Immature natural killer cell (primary cell): ENCODE measurements around the gene FAAP100. TPM values are rescaled to one million over a fixed set of nuclear protein-coding genes. Genes with fewer than 3 reads are reported as not detected.

Experiments used
- DNase-seq, 3 donors: peaks; one replicate each; pipeline ENCODE4 v3.0.0; 2022; ENCODE audit warnings: mixed read lengths in 1 of 3
- H3K27ac Mint-ChIP-seq, 6 donors: one replicate each; pipeline ENCODE4 v1.8.0; 2020; ENCODE audit warnings: mixed read lengths in 6 of 6, mild to moderate bottlenecking in 5 of 6, inconsistent platforms in 4 of 6, moderate library complexity in 3 of 6
- H3K27me3 Mint-ChIP-seq, 3 donors: one replicate each; pipeline ENCODE4 v1.8.0; 2020 to 2021; ENCODE audit warnings: low read depth in 3 of 3, mild to moderate bottlenecking in 3 of 3, mixed read lengths in 3 of 3, moderate library complexity in 3 of 3, inconsistent platforms in 1 of 3
- H3K36me3 Mint-ChIP-seq, 3 donors: one replicate each; pipeline ENCODE4 v1.8.0; 2020; ENCODE audit warnings: mixed read lengths in 3 of 3, inconsistent platforms in 2 of 3, mild to moderate bottlenecking in 2 of 3
- H3K4me1 Mint-ChIP-seq, 2 donors: one replicate each; pipeline ENCODE4 v1.8.0; 2020; ENCODE audit warnings: inconsistent platforms in 2 of 2, mild to moderate bottlenecking in 2 of 2, mixed read lengths in 2 of 2, moderate library complexity in 1 of 2
- H3K4me3 Mint-ChIP-seq, 5 donors: one replicate each; pipeline ENCODE4 v1.8.0; 2020; ENCODE audit warnings: mild to moderate bottlenecking in 5 of 5, mixed read lengths in 5 of 5, inconsistent platforms in 3 of 5, moderate library complexity in 3 of 5
- H3K9me3 Mint-ChIP-seq, 6 donors: one replicate each; pipeline ENCODE4 v1.8.0; 2020; ENCODE audit warnings: mild to moderate bottlenecking in 6 of 6, mixed read lengths in 6 of 6, inconsistent platforms in 4 of 6, moderate library complexity in 3 of 6
- polyA plus RNA-seq, 3 donors: library from polyadenylated mRNA; unstranded; fragments of 300-500 nt; fragmentation: Illumina TruSeq; gene quantifications; one replicate each; pipeline ENCODE4 v1.2.3, GENCODE V29; 2021

The FAAP100 gene
- polyA plus RNA-seq, 3 donors from 2014 or later = 11.4 to 25.0 (median 14.5) TPM

GRCh38 chr17:81581758-81582157, 29.6 kb upstream of the FAAP100 start:
- no peak overlapping the region for H3K27ac Mint-ChIP-seq
- no peak overlapping the region for H3K4me3 Mint-ChIP-seq
- peaks cover 3 to 31% (median 3%) of the 10 kb centered on the region in 3 donors for H3K36me3 Mint-ChIP-seq
- peaks cover 0 to 4% (median 3%) of the 10 kb centered on the region in 3 donors for H3K27me3 Mint-ChIP-seq
- DNase-seq = no peak
- peaks cover 4 to 6% of the 10 kb centered on the region in 2 donors for H3K4me1 Mint-ChIP-seq
- H3K9me3 Mint-ChIP-seq = no peaks in the 10 kb centered on the region

- Mint-ChIP-seq H3K27ac (no peak overlapping the region), H3K9me3 (no peaks in the 10 kb centered on the region), H3K4me3 (no peak overlapping the region), H3K4me1 (peaks cover 4 to 6% of the 10 kb centered on the region in 2 donors), H3K36me3 (peaks cover 0 to 28% (median 3%) of the 10 kb centered on the region in 3 donors), H3K27me3 (peaks cover 0 to 4% (median 0%) of the 10 kb centered on the region in 3 donors)
- DNase-seq = no peak
These were observed 28.3 kb upstream of the FAAP100 start for GRCh38 chr17:81580481-81580880.

- H3K27ac Mint-ChIP-seq = peak overlapping the region in 3 of 6 donors; percentile 1 to 69 (median 50)
- peaks cover 0 to 28% (median 3%) of the 10 kb centered on the region in 3 donors for H3K36me3 Mint-ChIP-seq
- H3K27me3 Mint-ChIP-seq = peaks cover 0 to 4% (median 0%) of the 10 kb centered on the region in 3 donors
- no peak overlapping the region for H3K4me3 Mint-ChIP-seq
- peaks cover 4 to 6% of the 10 kb centered on the region in 2 donors for H3K4me1 Mint-ChIP-seq
- no peaks in the 10 kb centered on the region for H3K9me3 Mint-ChIP-seq
- no peak for DNase-seq
These were observed 27.7 kb upstream of the FAAP100 start for GRCh38 chr17:81579821-81580321.

GRCh38 chr17:81579298-81579697, 27.1 kb upstream of the FAAP100 start:
- Mint-ChIP-seq H3K4me1 (peaks cover 4 to 6% of the 10 kb centered on the region in 2 donors), H3K36me3 (peaks cover 0 to 26% (median 3%) of the 10 kb centered on the region in 3 donors), H3K4me3 (no peak overlapping the region), H3K27ac (peak overlapping the region in 1 of 6 donors; percentile 1), H3K27me3 (peaks cover 0 to 4% (median 0%) of the 10 kb centered on the region in 3 donors), H3K9me3 (no peaks in the 10 kb centered on the region)
- DNase-seq = no peak

GRCh38 chr17:81578561-81579225, 26.5 kb upstream of the FAAP100 start:
- peaks cover 4 to 6% of the 10 kb centered on the region in 2 donors for H3K4me1 Mint-ChIP-seq
- no peak overlapping the region for H3K4me3 Mint-ChIP-seq
- H3K9me3 Mint-ChIP-seq = no peaks in the 10 kb centered on the region
- peaks cover 0 to 4% (median 0%) of the 10 kb centered on the region in 3 donors for H3K27me3 Mint-ChIP-seq
- peak overlapping the region in 2 of 6 donors; percentile 27 to 55 for H3K27ac Mint-ChIP-seq
- H3K36me3 Mint-ChIP-seq = peaks cover 0 to 25% (median 3%) of the 10 kb centered on the region in 3 donors
- no peak for DNase-seq

- H3K27ac Mint-ChIP-seq = peak overlapping the region in 4 of 6 donors; percentile 17 to 60 (median 48)
- peaks cover 0 to 20% (median 3%) of the 10 kb centered on the region in 3 donors for H3K36me3 Mint-ChIP-seq
- DNase-seq = no peak
- no peaks in the 10 kb centered on the region for H3K9me3 Mint-ChIP-seq
- peaks cover 4 to 6% of the 10 kb centered on the region in 2 donors for H3K4me1 Mint-ChIP-seq
- H3K27me3 Mint-ChIP-seq = peaks cover 0 to 4% (median 0%) of the 10 kb centered on the region in 3 donors
- H3K4me3 Mint-ChIP-seq = no peak overlapping the region
These were observed 25.9 kb upstream of the FAAP100 start for GRCh38 chr17:81578038-81578441.

- Mint-ChIP-seq H3K27me3 (peaks cover 0 to 4% (median 0%) of the 10 kb centered on the region in 3 donors), H3K4me1 (peaks cover 4 to 6% of the 10 kb centered on the region in 2 donors)
These were observed 25.3 kb upstream of the FAAP100 start for GRCh38 chr17:81577278-81578000.

GRCh38 chr17:81576621-81577277, 24.6 kb upstream of the FAAP100 start:
- Mint-ChIP-seq H3K27ac (no peak overlapping the region), H3K4me1 (peaks cover 4 to 6% of the 10 kb centered on the region in 2 donors), H3K36me3 (peaks cover 0 to 15% (median under 1%) of the 10 kb centered on the region in 3 donors), H3K27me3 (peaks cover 0 to 4% (median 0%) of the 10 kb centered on the region in 3 donors), H3K9me3 (no peaks in the 10 kb centered on the region), H3K4me3 (no peak overlapping the region)
- no peak for DNase-seq

More at GRCh38 chr17:81577278-81578000, 25.3 kb upstream of the FAAP100 start:
- no peaks in the 10 kb centered on the region for H3K9me3 Mint-ChIP-seq
- peak overlapping the region in 4 of 6 donors; percentile 11 to 60 (median 28) for H3K27ac Mint-ChIP-seq
- no peak for DNase-seq
- no peak overlapping the region for H3K4me3 Mint-ChIP-seq
- H3K36me3 Mint-ChIP-seq = peaks cover 0 to 18% (median 3%) of the 10 kb centered on the region in 3 donors

GRCh38 chr17:81575836-81576235, 23.7 kb upstream of the FAAP100 start:
- no peak for DNase-seq
- Mint-ChIP-seq H3K4me1 (peaks cover 4 to 6% of the 10 kb centered on the region in 2 donors), H3K27me3 (peaks cover 0 to 4% (median 0%) of the 10 kb centered on the region in 3 donors), H3K27ac (peak overlapping the region in 1 of 6 donors; percentile 61), H3K36me3 (peaks cover 0 to 17% (median 4%) of the 10 kb centered on the region in 3 donors), H3K4me3 (no peak overlapping the region), H3K9me3 (no peaks in the 10 kb centered on the region)

GRCh38 chr17:81574643-81574956, 22.4 kb upstream of the FAAP100 start:
- H3K27me3 Mint-ChIP-seq = peaks cover 0 to 2% (median 0%) of the 10 kb centered on the region in 3 donors
- H3K27ac Mint-ChIP-seq = no peak overlapping the region
- H3K4me3 Mint-ChIP-seq = no peak overlapping the region
- H3K9me3 Mint-ChIP-seq = no peaks in the 10 kb centered on the region
- H3K4me1 Mint-ChIP-seq = peaks cover 4 to 6% of the 10 kb centered on the region in 2 donors
- H3K36me3 Mint-ChIP-seq = peaks cover 0 to 22% (median 4%) of the 10 kb centered on the region in 3 donors
- DNase-seq = no peak

GRCh38 chr17:81573794-81574642, 21.9 kb upstream of the FAAP100 start:
- Mint-ChIP-seq H3K4me3 (no peak overlapping the region), H3K27me3 (no peaks in the 10 kb centered on the region), H3K36me3 (peaks cover 0 to 22% (median 4%) of the 10 kb centered on the region in 3 donors), H3K9me3 (no peaks in the 10 kb centered on the region), H3K27ac (peak overlapping the region in 1 of 6 donors; percentile 36), H3K4me1 (peaks cover 4 to 6% of the 10 kb centered on the region in 2 donors)
- DNase-seq = no peak

GRCh38 chr17:81572563-81573168, 20.5 kb upstream of the FAAP100 start:
- Mint-ChIP-seq H3K36me3 (peaks cover 4 to 30% (median 4%) of the 10 kb centered on the region in 3 donors), H3K27ac (peak overlapping the region in 1 of 6 donors; percentile 34), H3K9me3 (no peaks in the 10 kb centered on the region), H3K27me3 (peaks cover 0 to 1% (median 0%) of the 10 kb centered on the region in 3 donors), H3K4me3 (no peak overlapping the region), H3K4me1 (peaks cover 4 to 6% of the 10 kb centered on the region in 2 donors)
- DNase-seq = no peak
